Left lung (tissue), 10 donors: ENCODE measurements around the gene SRPK2. TPM values are rescaled to one million over a fixed set of nuclear protein-coding genes. Genes with fewer than 3 reads are reported as not detected.
"Not testable (repeated sequence)": the region's sequence is repeated elsewhere in the genome, so short reads cannot be mapped to it uniquely, and the experiment has no call there.

Experiments
- ATAC-seq: fragments of 200-7000 bp; cut with Tn5 transposase; one replicate; pipeline ENCODE4 v1.9.1; 2020; ENCODE audit warnings: moderate library complexity
- DNase-seq, 4 donors: peaks; one replicate each; pipeline ENCODE4 v3.0.0-alpha.2; 2013 to 2020
- H3K27ac ChIP-seq, 2 donors: fragments of 200-600 bp; sonication (generic) in 1 of 2; one replicate each; pipeline versions ENCODE4 v1.5.0 to v1.8.0; 2020 to 2021
- H3K27me3 ChIP-seq, 2 donors: fragments of 200-600 bp; sonication (generic) in 1 of 2; one replicate each; pipeline versions ENCODE4 v1.5.0 to v1.8.0; 2020 to 2021
- H3K36me3 ChIP-seq, 2 donors: fragments of 200-600 bp; sonication (generic) in 1 of 2; one replicate each; pipeline versions ENCODE4 v1.5.0 to v1.8.0; 2020 to 2021
- H3K4me1 ChIP-seq, 2 donors: fragments of 200-600 bp; one replicate each; pipeline ENCODE4 v1.8.0; 2021
- H3K4me3 ChIP-seq, 2 donors: fragments of 200-600 bp; sonication (generic) in 1 of 2; one replicate each; pipeline versions ENCODE4 v1.5.0 to v1.8.0; 2020 to 2021; ENCODE audit warnings: mild to moderate bottlenecking in 1 of 2
- H3K9me3 ChIP-seq, 2 donors: fragments of 200-600 bp; sonication (generic) in 1 of 2; one replicate each; pipeline versions ENCODE4 v1.5.0 to v1.8.0; 2020 to 2021
- intact Hi-C, 2 donors: fragments of 100-400 bp; cut with DNase I; formaldehyde crosslinking; loops; one replicate each; pipeline versions ENCODE4 v1.11.2 to v1.14.2; 2022
- polyA plus RNA-seq, 6 donors: library from polyadenylated mRNA; unstranded; fragments of 120-200 nt; gene quantifications; one replicate each; pipeline ENCODE4 v1.2.1, GENCODE V29; 2013; ENCODE audit not compliant: insufficient read length in 6 of 6
- total RNA-seq, 2 donors: library from RNA; stranded (reverse); fragmentation: NEBNext Ultra II Directional; extraction: Animal tissue kit (Norgen Biotek cat#: 25700); gene quantifications; one replicate each; pipeline ENCODE4 v1.2.1, GENCODE V29; 2021
- TF ChIP-seq, protein P1 (sequence below), 2 donors: fragments of 200-600 bp; sonication (generic) in 1 of 2; IDR thresholded peaks; one replicate each; pipeline versions ENCODE4 v1.5.0 to v1.8.0; 2021; ENCODE audit warnings: antibody characterized with exemption in 2 of 2
- donor health status: DM: no; HTN: yes; CAD: no.
- donor health status: DM: no; HTN: no; CAD: no.

The SRPK2 gene
- total and polyA plus RNA-seq, 8 donors = 42.9 to 63.4 (median 52.1) TPM

DNA sequence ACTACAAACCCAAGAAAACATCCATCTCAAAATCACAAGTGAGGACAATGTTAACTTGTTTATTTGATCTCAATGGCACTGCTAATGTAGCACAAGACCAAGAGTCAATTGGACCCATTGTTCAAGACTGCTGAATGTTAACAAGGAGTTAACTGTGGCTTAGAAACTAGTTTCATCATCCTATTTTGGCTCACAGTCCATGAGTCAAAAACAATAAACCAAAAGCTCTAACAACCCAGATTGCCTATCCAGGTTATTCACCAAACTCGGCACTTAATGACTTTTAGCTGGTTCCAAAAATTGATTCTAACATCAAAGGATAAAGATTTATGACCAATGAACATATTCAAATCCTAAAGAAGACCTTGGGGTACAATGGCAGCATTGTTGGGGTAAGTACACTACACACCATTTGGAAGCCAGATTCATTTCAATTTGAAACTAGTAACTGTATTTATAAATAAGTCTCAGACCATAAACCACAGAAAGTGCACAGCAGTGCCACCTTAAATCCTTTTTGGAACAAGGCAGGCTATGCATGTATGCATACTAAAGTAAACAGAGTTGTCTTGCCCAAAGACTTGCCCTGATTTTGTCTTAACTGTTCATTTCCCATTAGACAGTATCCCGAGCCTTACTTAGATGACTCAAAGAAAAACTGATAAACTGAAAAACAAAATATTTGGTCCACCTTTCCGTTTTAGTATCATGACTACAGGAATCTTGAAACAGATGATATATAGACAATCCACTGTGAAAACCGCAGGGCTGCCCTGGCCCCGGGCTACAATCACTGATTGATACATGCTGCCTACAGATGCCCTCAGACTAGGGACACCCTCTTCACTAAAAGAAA is 84.5 kb downstream of the SRPK2 start:
- H3K27ac ChIP-seq = no peak overlapping the region
- TF ChIP-seq, protein P1, sequence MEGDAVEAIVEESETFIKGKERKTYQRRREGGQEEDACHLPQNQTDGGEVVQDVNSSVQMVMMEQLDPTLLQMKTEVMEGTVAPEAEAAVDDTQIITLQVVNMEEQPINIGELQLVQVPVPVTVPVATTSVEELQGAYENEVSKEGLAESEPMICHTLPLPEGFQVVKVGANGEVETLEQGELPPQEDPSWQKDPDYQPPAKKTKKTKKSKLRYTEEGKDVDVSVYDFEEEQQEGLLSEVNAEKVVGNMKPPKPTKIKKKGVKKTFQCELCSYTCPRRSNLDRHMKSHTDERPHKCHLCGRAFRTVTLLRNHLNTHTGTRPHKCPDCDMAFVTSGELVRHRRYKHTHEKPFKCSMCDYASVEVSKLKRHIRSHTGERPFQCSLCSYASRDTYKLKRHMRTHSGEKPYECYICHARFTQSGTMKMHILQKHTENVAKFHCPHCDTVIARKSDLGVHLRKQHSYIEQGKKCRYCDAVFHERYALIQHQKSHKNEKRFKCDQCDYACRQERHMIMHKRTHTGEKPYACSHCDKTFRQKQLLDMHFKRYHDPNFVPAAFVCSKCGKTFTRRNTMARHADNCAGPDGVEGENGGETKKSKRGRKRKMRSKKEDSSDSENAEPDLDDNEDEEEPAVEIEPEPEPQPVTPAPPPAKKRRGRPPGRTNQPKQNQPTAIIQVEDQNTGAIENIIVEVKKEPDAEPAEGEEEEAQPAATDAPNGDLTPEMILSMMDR (IDR thresholded peaks at IDR 0.05) = no peak
- H3K4me3 ChIP-seq = no peak overlapping the region
- intact Hi-C loops = no loop called here
- no peak for ATAC-seq
- no peaks in the 10 kb centered on the region for H3K27me3 ChIP-seq
- no peak for DNase-seq
- H3K9me3 ChIP-seq = no peaks in the 10 kb centered on the region
- H3K36me3 ChIP-seq = no peaks in the 10 kb centered on the region
- H3K4me1 ChIP-seq = no peaks in the 10 kb centered on the region

DNA sequence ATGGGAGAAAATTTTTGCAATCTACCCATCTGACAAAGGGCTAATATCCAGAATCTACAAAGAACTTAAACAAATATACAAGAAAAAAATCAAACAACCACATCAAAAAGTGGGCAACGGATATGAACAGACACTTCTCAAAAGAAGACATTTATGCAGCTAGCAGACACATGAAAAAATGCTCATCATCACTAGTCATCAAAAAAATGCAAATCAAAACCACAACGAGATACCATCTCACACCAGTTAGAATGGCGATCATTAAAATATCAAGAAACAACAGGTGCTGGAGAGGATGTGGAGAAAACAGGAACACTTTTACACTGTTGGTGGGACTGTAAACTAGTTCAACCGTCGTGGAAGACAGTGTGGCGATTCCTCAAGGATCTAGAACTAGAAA is 88.1 kb downstream of the SRPK2 start:
- ATAC-seq, H3K9me3 ChIP-seq, H3K27me3 ChIP-seq, intact Hi-C loops, DNase-seq, H3K27ac ChIP-seq, H3K4me1 ChIP-seq, H3K4me3 ChIP-seq, H3K36me3 ChIP-seq: not testable (repeated sequence)

DNA sequence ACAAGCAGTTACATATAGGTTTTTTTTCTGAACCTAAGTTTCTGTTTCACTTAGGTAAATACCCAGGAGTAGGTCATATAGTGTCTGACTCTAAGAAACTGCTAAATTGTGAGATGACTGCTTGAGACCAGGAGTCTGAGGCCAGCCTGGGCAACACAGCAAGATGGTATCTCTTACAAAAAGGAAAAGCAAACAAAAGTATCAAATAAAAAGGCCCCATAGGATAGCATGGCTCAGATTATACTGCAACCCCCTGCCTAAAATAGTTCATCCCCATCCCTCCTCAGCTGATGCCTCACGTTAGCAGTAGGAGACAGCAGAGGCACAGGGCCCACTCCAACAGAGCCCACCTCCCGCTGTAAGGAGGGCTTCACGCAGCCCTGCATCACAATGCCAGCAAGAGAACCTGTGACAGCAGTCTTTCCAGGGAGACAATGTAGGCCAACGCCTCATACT is 90.3 kb downstream of the SRPK2 start:
- ATAC-seq = no peak
- intact Hi-C loops = no loop called here
- no peaks in the 10 kb centered on the region for H3K9me3 ChIP-seq

DNA sequence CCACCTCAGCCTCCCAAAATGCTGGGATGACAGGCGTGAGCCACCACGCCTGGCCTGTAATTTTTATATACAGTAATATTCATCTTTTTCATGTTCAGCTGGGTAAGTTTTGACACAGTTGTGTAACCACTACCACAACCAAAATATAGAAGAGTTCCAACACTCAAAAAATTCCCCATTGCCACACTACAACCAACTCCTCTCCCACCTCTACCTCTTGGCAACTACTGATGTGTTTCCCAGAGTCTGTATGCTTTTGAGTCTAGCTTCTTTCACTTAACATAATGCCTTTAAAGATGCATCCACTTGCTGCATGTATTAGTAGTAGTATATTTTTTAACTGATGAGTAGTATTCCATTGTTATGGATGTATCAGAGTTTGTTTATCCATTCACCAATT is 90.7 kb downstream of the SRPK2 start:
- Histone ChIP-seq H3K27ac (no peak overlapping the region), H3K4me3 (no peak overlapping the region), H3K27me3 (no peaks in the 10 kb centered on the region), H3K9me3 (no peaks in the 10 kb centered on the region), H3K36me3 (no peaks in the 10 kb centered on the region), H3K4me1 (no peaks in the 10 kb centered on the region)
- TF ChIP-seq, protein P1 (IDR thresholded peaks at IDR 0.05) = no peak
- intact Hi-C loops = no loop called here
- no peak for DNase-seq
- ATAC-seq = no peak

More for the DNA sequence above, 90.3 kb downstream of the SRPK2 start:
- DNase-seq = no peak
- H3K4me3 ChIP-seq = no peak overlapping the region
- H3K27ac ChIP-seq = no peak overlapping the region
- no peaks in the 10 kb centered on the region for H3K36me3 ChIP-seq
- TF ChIP-seq, protein P1 (IDR thresholded peaks at IDR 0.05) = no peak
- H3K27me3 ChIP-seq = no peaks in the 10 kb centered on the region
- no peaks in the 10 kb centered on the region for H3K4me1 ChIP-seq

DNA sequence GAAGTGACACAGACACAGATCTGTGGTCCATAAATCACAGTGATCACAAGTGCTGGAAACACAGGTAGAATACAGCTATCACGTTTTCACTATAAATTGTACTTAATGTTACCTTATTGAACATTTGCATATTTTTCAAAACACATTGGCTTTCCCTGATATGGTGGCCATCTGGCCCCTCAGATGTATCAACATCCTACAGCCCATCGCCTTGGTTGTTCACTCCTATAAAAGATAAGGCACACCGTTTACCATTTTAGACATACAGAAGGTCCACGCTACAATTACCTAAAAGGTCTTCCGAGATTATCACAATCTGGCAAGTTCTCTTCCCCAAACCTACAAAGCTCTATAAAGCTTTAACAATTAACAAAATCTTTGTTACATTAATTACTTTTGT is 91.4 kb downstream of the SRPK2 start:
- no peak for ATAC-seq
- no peaks in the 10 kb centered on the region for H3K36me3 ChIP-seq
- TF ChIP-seq, protein P1 (IDR thresholded peaks at IDR 0.05) = no peak
- no peak for DNase-seq
- H3K4me3 ChIP-seq = no peak overlapping the region
- no peaks in the 10 kb centered on the region for H3K9me3 ChIP-seq
- no peaks in the 10 kb centered on the region for H3K4me1 ChIP-seq
- intact Hi-C loops = no loop called here
- H3K27ac ChIP-seq = no peak overlapping the region
- H3K27me3 ChIP-seq = no peaks in the 10 kb centered on the region
